HepG2 (cell line): ENCODE data around the gene PRR19. TPM values are rescaled to one million over a fixed set of nuclear protein-coding genes. Genes with fewer than 3 reads are reported as not detected.

Source experiments
- AKAP8 ChIP-seq: sonication (generic); formaldehyde crosslinking; IDR thresholded peaks from 2 replicates; pipeline ENCODE4 v1.5.1; 2020; ENCODE audit warnings: mild to moderate bottlenecking, missing genetic modification reagents
- BCL6 ChIP-seq: IDR thresholded peaks from 2 replicates; pipeline ENCODE4 v1.6.1; 2016; ENCODE audit warnings: missing genetic modification reagents, missing compliant biosample characterization
- DMAP1 ChIP-seq: IDR thresholded peaks from 2 replicates; pipeline ENCODE4 v1.6.1; 2016
- DNMT1 ChIP-seq: sonication (generic); formaldehyde crosslinking; IDR thresholded peaks from 2 replicates; pipeline ENCODE4 v1.5.1; 2020; ENCODE audit warnings: mild to moderate bottlenecking, missing genetic modification reagents
- ELF1 ChIP-seq: sonication (generic); formaldehyde crosslinking; IDR thresholded peaks from 2 replicates; pipeline ENCODE4 v1.4.0; 2020; ENCODE audit warnings: missing genetic modification reagents
- FOXO1 ChIP-seq: sonication (generic); formaldehyde crosslinking; IDR thresholded peaks from 2 replicates; pipeline ENCODE4 v1.4.0; 2020; ENCODE audit warnings: missing genetic modification reagents
- FOXP4 ChIP-seq: sonication (generic); formaldehyde crosslinking; IDR thresholded peaks from 2 replicates; pipeline ENCODE4 v1.4.0; 2020; ENCODE audit warnings: missing genetic modification reagents
- KLF6 ChIP-seq: IDR thresholded peaks from 2 replicates; pipeline ENCODE4 v1.8.0; 2016; ENCODE audit warnings: missing biosample characterization, missing genetic modification reagents
- MXD4 ChIP-seq: IDR thresholded peaks from 2 replicates; pipeline ENCODE4 v1.6.1; 2016; ENCODE audit warnings: mild to moderate bottlenecking, missing biosample characterization, missing genetic modification reagents
- NBN ChIP-seq: fragments of 450-650 bp; conservative IDR thresholded peaks from 2 replicates; pipeline ENCODE4 v1.6.1; 2017
- NFATC3 ChIP-seq: sonication (generic); formaldehyde crosslinking; IDR thresholded peaks from 2 replicates; pipeline ENCODE4 v1.5.1; 2020; ENCODE audit warnings: mild to moderate bottlenecking, missing genetic modification reagents
- PHF5A ChIP-seq: IDR thresholded peaks from one replicate; pipeline ENCODE4 v1.6.1; 2018; ENCODE audit warnings: low read depth, missing genetic modification reagents; ENCODE audit not compliant: unreplicated experiment
- PRPF4 ChIP-seq: fragments of 200-400 bp; formaldehyde crosslinking; IDR thresholded peaks from 2 replicates; pipeline ENCODE4 v1.6.1; 2016; ENCODE audit warnings: low read length, low read depth; ENCODE audit not compliant: poor library complexity, severe bottlenecking
- RNF219 ChIP-seq: sonication (generic); formaldehyde crosslinking; IDR thresholded peaks from 2 replicates; pipeline ENCODE4 v1.5.0; 2020; ENCODE audit warnings: mild to moderate bottlenecking, missing genetic modification reagents
- SALL2 ChIP-seq: sonication (generic); formaldehyde crosslinking; IDR thresholded peaks from 2 replicates; pipeline ENCODE4 v1.8.1; 2023; ENCODE audit warnings: mild to moderate bottlenecking, missing genetic modification reagents, inconsistent platforms
- TCF7L2 ChIP-seq: IDR thresholded peaks from 2 replicates; pipeline ENCODE4 v1.6.1; 2011; ENCODE audit warnings: mild to moderate bottlenecking, low read depth, low read length, moderate library complexity
- ZFP37 ChIP-seq: sonication (generic); formaldehyde crosslinking; IDR thresholded peaks from 2 replicates; pipeline ENCODE4 v1.4.0; 2020; ENCODE audit warnings: missing genetic modification reagents, borderline replicate concordance
- ZNF256 ChIP-seq: sonication (generic); formaldehyde crosslinking; conservative IDR thresholded peaks from 2 replicates; pipeline ENCODE4 v1.4.0; 2020; ENCODE audit warnings: missing genetic modification reagents
- ZNF530 ChIP-seq: sonication (generic); formaldehyde crosslinking; IDR thresholded peaks from 2 replicates; pipeline ENCODE4 v1.5.0; 2020; ENCODE audit warnings: low read depth, mild to moderate bottlenecking, missing genetic modification reagents
- ZNF616 ChIP-seq: sonication (generic); formaldehyde crosslinking; IDR thresholded peaks from 2 replicates; pipeline ENCODE4 v1.5.0; 2020; ENCODE audit warnings: low read depth, mild to moderate bottlenecking, missing genetic modification reagents
- ZNF878 ChIP-seq: sonication (generic); formaldehyde crosslinking; IDR thresholded peaks from 2 replicates; pipeline ENCODE4 v1.8.1; 2023; ENCODE audit warnings: mild to moderate bottlenecking, missing genetic modification reagents, moderate library complexity
- polyA plus RNA-seq, 8 experiments: library from polyadenylated mRNA; depleted of rRNA in 3 of 8; stranded (reverse) in 7 of 8; unstranded in 1 of 8; fragments of >200 nt; fragmentation: Illumina TruSeq in 4 of 8; extraction: Trizol in 4 of 8; gene quantifications; 2 replicates each; pipeline versions ENCODE4 v1.2.1 to v1.2.3, GENCODE V29; 2011 to 2016; ENCODE audit warnings: low read depth in 4 of 8, missing spikeins in 1 of 8, mixed read lengths in 1 of 8; ENCODE audit not compliant: insufficient read depth in 1 of 8
- total RNA-seq, 5 experiments: library from RNA; depleted of rRNA; stranded (reverse); fragments of >200 nt; fragmentation: Illumina TruSeq; extraction: Trizol; gene quantifications; 2 replicates each; pipeline ENCODE4 v1.2.3, GENCODE V29; 2016; ENCODE audit warnings: low read depth in 1 of 5
- TF ChIP-seq, protein P1 (sequence below): sonication (generic); formaldehyde crosslinking; conservative IDR thresholded peaks from 2 replicates; pipeline ENCODE4 v1.4.0; 2020; ENCODE audit warnings: missing genetic modification reagents
- TF ChIP-seq, protein P2 (sequence below): sonication (generic); formaldehyde crosslinking; IDR thresholded peaks from 2 replicates; pipeline ENCODE4 v1.4.0; 2020; ENCODE audit warnings: mild to moderate bottlenecking, missing genetic modification reagents

The PRR19 gene
- total and polyA plus RNA-seq, 2 of the 13 experiments (the other 11 are each of a cell fraction or from before 2014, with no cell fraction given): 0.21 to 0.33 TPM

GRCh38 chr19:42268142-42268703 is 33.7 kb upstream of the PRR19 start (continued):
- TF ChIP-seq RNF219 (CRISPR knock-in tag): no peak
- TF ChIP-seq ZNF530: no peak
- no peak for TF ChIP-seq ZNF256 (CRISPR knock-in tag)
- 0 out of 2 replicates have a peak, but pooled peaks have one; percentile 30 for TF ChIP-seq NFATC3 (CRISPR knock-in tag)
- no peak for TF ChIP-seq ZNF616 (CRISPR knock-in tag)
- no peak; the same call in 1 of the 2 replicates for TF ChIP-seq AKAP8 (CRISPR knock-in tag)
- TF ChIP-seq PHF5A (CRISPR knock-in tag): peak; percentile 57
- TF ChIP-seq PRPF4: peak; percentile 100
- no peak; the same call in 1 of the 2 replicates for TF ChIP-seq SALL2
- TF ChIP-seq MXD4 (CRISPR knock-in tag): peak; percentile 45; the same call in 1 of the 2 replicates
- peak; percentile 65 for TF ChIP-seq FOXP4
- TF ChIP-seq NBN: no peak
- TF ChIP-seq, protein P1, sequence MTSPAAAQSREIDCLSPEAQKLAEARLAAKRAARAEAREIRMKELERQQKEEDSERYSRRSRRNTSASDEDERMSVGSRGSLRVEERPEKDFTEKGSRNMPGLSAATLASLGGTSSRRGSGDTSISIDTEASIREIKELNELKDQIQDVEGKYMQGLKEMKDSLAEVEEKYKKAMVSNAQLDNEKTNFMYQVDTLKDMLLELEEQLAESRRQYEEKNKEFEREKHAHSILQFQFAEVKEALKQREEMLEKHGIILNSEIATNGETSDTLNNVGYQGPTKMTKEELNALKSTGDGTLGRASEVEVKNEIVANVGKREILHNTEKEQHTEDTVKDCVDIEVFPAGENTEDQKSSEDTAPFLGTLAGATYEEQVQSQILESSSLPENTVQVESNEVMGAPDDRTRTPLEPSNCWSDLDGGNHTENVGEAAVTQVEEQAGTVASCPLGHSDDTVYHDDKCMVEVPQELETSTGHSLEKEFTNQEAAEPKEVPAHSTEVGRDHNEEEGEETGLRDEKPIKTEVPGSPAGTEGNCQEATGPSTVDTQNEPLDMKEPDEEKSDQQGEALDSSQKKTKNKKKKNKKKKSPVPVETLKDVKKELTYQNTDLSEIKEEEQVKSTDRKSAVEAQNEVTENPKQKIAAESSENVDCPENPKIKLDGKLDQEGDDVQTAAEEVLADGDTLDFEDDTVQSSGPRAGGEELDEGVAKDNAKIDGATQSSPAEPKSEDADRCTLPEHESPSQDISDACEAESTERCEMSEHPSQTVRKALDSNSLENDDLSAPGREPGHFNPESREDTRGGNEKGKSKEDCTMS (CRISPR knock-in tag): no peak
- TF ChIP-seq ZFP37 (CRISPR knock-in tag): no peak
- TF ChIP-seq DMAP1 (CRISPR knock-in tag): peak; percentile 42; the same call in 1 of the 2 replicates
- no peak; the same call in 1 of the 2 replicates for TF ChIP-seq BCL6 (CRISPR knock-in tag)
- TF ChIP-seq FOXO1 (CRISPR knock-in tag): peak; percentile 8; the same call in 1 of the 2 replicates
- TF ChIP-seq KLF6: no peak; the same call in 1 of the 2 replicates
- no peak for TF ChIP-seq TCF7L2
- no peak for TF ChIP-seq DNMT1 (CRISPR knock-in tag)
- TF ChIP-seq, protein P2, sequence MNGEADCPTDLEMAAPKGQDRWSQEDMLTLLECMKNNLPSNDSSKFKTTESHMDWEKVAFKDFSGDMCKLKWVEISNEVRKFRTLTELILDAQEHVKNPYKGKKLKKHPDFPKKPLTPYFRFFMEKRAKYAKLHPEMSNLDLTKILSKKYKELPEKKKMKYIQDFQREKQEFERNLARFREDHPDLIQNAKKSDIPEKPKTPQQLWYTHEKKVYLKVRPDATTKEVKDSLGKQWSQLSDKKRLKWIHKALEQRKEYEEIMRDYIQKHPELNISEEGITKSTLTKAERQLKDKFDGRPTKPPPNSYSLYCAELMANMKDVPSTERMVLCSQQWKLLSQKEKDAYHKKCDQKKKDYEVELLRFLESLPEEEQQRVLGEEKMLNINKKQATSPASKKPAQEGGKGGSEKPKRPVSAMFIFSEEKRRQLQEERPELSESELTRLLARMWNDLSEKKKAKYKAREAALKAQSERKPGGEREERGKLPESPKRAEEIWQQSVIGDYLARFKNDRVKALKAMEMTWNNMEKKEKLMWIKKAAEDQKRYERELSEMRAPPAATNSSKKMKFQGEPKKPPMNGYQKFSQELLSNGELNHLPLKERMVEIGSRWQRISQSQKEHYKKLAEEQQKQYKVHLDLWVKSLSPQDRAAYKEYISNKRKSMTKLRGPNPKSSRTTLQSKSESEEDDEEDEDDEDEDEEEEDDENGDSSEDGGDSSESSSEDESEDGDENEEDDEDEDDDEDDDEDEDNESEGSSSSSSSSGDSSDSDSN (CRISPR knock-in tag): no peak
- TF ChIP-seq ELF1 (CRISPR knock-in tag): peak; percentile 67
- 0 out of 2 replicates have a peak, but pooled peaks have one; percentile 50 for TF ChIP-seq ZNF878 (CRISPR knock-in tag)
